Parathyroid adenoma (tissue), 2 donors: Measurements from ENCODE around the gene SIGLEC10.
A peak's percentile ranks its signal among the peaks of the same experiment; 100 is the strongest.
"Not testable (repeated sequence)": the region's sequence is repeated elsewhere in the genome, so short reads cannot be mapped to it uniquely, and the experiment has no call there.

Experiments
- H2AFZ ChIP-seq: fragments of 300-600 bp; sonication (generic); one replicate; pipeline ENCODE4 v1.7.0; 2017; ENCODE audit warnings: antibody characterized with exemption, mild to moderate bottlenecking
- H3K27ac ChIP-seq: fragments of 300-600 bp; sonication (generic); one replicate; pipeline ENCODE4 v1.7.0; 2017
- H3K27me3 ChIP-seq: fragments of 300-600 bp; sonication (generic); one replicate; pipeline ENCODE4 v1.7.0; 2017; ENCODE audit warnings: low read length; ENCODE audit not compliant: control insufficient read depth, insufficient read depth
- H3K36me3 ChIP-seq: fragments of 300-600 bp; sonication (generic); one replicate; pipeline ENCODE4 v1.7.0; 2017; ENCODE audit warnings: low read length; ENCODE audit not compliant: control insufficient read depth, insufficient read depth
- H3K4me1 ChIP-seq: fragments of 300-600 bp; sonication (generic); one replicate; pipeline ENCODE4 v1.7.0; 2017; ENCODE audit warnings: control low read depth
- H3K4me2 ChIP-seq: fragments of 300-600 bp; sonication (generic); one replicate; pipeline ENCODE4 v1.7.0; 2017; ENCODE audit warnings: low read length
- H3K4me3 ChIP-seq: fragments of 300-600 bp; sonication (generic); one replicate; pipeline ENCODE4 v1.7.0; 2017; ENCODE audit warnings: low read depth, low read length
- H3K79me2 ChIP-seq: fragments of 300-600 bp; sonication (generic); one replicate; pipeline ENCODE4 v1.7.0; 2017; ENCODE audit warnings: control low read depth
- H3K9ac ChIP-seq: fragments of 300-600 bp; sonication (generic); one replicate; pipeline ENCODE4 v1.7.0; 2017; ENCODE audit warnings: mild to moderate bottlenecking
- H3K9me3 ChIP-seq: fragments of 300-600 bp; sonication (generic); one replicate; pipeline ENCODE4 v1.7.0; 2017; ENCODE audit warnings: low read length; ENCODE audit not compliant: control insufficient read depth
- TF ChIP-seq, protein P1 (sequence below): fragments of 300-600 bp; sonication (generic); IDR thresholded peaks from one replicate; pipeline ENCODE4 v1.7.0; 2017; ENCODE audit warnings: antibody characterized with exemption, mild to moderate bottlenecking
- donor health status: primary hyperparathyroidism.

Gene SIGLEC10

GRCh38 chr19:51448011-51448410, 30.6 kb upstream of the SIGLEC10 start:
- Histone ChIP-seq H3K9ac (no peak overlapping the region), H2AFZ (no peak overlapping the region), H3K36me3 (no peaks in the 10 kb centered on the region), H3K27me3 (no peaks in the 10 kb centered on the region), H3K27ac (no peak overlapping the region), H3K9me3 (no peaks in the 10 kb centered on the region), H3K79me2 (no peaks in the 10 kb centered on the region), H3K4me3 (no peak overlapping the region), H3K4me1 (no peaks in the 10 kb centered on the region), H3K4me2 (no peak overlapping the region)
- TF ChIP-seq, protein P1, sequence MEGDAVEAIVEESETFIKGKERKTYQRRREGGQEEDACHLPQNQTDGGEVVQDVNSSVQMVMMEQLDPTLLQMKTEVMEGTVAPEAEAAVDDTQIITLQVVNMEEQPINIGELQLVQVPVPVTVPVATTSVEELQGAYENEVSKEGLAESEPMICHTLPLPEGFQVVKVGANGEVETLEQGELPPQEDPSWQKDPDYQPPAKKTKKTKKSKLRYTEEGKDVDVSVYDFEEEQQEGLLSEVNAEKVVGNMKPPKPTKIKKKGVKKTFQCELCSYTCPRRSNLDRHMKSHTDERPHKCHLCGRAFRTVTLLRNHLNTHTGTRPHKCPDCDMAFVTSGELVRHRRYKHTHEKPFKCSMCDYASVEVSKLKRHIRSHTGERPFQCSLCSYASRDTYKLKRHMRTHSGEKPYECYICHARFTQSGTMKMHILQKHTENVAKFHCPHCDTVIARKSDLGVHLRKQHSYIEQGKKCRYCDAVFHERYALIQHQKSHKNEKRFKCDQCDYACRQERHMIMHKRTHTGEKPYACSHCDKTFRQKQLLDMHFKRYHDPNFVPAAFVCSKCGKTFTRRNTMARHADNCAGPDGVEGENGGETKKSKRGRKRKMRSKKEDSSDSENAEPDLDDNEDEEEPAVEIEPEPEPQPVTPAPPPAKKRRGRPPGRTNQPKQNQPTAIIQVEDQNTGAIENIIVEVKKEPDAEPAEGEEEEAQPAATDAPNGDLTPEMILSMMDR, result no peak

DNA sequence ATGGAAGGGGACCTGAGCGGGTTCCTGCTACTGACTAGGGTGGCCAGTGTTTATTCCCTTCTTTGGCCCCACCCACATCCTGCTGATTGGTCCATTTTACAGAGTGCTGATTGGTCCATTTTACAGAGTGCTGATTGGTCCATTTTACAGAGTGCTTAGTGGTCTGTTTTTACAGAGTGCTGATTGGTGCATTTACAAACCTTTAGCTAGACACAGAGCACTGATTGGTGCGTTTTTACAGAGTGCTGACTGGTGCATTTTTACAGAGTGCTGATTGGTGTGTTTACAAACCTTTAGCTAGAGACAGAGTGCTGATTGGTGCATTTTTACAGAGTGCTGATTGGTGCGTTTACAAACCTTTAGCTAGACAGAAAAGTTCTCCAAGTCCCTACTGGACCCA, 30.1 kb upstream of the SIGLEC10 start:
- not testable (repeated sequence) for H2AFZ ChIP-seq, H3K4me2 ChIP-seq, H3K27ac ChIP-seq, H3K27me3 ChIP-seq, H3K79me2 ChIP-seq, H3K4me1 ChIP-seq, H3K9me3 ChIP-seq, H3K9ac ChIP-seq, H3K4me3 ChIP-seq, H3K36me3 ChIP-seq

DNA sequence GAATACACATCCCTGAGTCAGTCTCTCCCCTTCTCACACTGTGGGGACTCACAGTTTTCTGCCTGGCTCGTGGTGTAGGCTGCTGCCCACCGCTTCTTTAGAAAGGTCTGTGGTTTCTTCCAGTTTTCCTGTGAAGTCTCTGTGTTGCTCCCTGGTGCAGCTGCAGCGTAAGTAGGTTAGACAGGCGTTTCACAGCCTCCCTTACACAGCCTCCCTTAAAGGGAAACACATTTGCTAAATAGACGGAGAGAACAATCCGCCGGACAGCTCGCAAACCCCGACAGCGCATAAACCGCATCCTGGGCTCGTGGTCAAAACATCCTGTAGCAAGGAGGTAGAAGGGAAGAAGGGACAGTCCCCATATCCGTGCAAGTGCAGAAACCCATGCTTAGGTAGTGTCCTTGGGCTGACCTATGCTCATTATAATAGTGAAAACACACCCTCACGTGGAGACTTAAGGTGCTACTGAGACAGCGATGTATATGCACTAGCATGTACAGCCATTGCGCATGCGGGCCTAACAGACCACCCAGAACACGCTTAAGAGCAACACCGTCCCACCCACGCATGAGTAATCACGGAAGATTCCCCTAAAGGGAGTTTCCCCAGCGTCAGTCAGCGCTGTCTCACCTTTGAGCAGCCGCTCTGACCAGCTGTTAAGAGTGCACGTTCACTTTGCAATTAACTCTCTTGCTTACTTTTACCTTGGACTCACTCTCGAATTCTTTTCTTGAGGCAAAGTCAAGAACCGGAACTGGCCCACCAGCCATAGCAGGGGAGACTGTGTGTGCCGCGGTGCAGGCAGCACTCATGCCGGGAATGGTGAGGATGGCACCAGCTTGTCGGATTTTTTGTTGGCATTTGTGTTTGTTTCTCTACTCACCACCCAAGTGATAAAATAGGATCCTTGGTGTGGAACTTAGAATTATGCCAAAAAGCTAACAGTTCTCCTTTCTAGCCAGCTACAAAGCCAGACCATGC, 24.3 kb upstream of the SIGLEC10 start:
- Histone ChIP-seq H3K79me2 (no peaks in the 10 kb centered on the region), H2AFZ (peak overlapping the region; percentile 47), H3K36me3 (no peaks in the 10 kb centered on the region), H3K27ac (no peak overlapping the region), H3K4me1 (no peaks in the 10 kb centered on the region), H3K4me3 (no peak overlapping the region), H3K9ac (no peak overlapping the region), H3K27me3 (no peaks in the 10 kb centered on the region), H3K9me3 (no peaks in the 10 kb centered on the region), H3K4me2 (no peak overlapping the region)
- TF ChIP-seq, protein P1, result no peak

DNA sequence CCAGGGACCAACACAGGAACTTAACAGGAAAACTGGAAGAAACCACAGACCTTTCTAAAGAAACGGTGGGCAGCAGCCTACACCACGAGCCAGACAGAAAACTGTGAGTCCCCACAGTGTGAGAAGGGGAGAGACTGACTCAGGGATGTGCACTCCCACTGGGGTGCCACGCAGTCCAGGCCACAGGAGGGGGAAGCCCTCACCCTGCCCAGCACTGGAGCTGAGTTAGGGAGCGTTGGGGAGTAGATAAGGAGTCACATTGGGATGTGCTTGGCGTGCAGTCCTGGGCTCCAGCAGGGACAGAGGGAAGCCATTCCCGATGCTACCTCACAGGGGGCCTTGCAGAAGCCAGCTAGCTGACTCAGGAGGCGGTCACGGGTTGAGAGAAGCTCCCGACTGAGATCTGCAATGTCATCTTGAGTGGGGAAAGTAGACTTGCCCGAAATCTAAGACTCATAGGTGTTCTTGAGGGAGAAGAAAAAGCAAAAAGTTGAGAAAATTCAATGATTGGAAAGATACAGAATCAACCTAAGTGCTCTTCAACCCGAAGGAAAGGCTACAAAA, 23.5 kb upstream of the SIGLEC10 start:
- Histone ChIP-seq H3K4me3 (no peak overlapping the region), H3K4me2 (no peak overlapping the region), H3K27me3 (no peaks in the 10 kb centered on the region), H3K36me3 (no peaks in the 10 kb centered on the region), H3K9me3 (no peaks in the 10 kb centered on the region), H2AFZ (peak overlapping the region; percentile 47), H3K4me1 (no peaks in the 10 kb centered on the region), H3K79me2 (no peaks in the 10 kb centered on the region), H3K27ac (no peak overlapping the region), H3K9ac (no peak overlapping the region)
- TF ChIP-seq, protein P1, result no peak

- Histone ChIP-seq H3K79me2 (no peaks in the 10 kb centered on the region), H3K4me3 (no peak overlapping the region), H3K4me1 (no peaks in the 10 kb centered on the region), H3K27ac (no peak overlapping the region), H3K27me3 (no peaks in the 10 kb centered on the region), H3K4me2 (no peak overlapping the region), H2AFZ (no peak overlapping the region), H3K36me3 (no peaks in the 10 kb centered on the region), H3K9me3 (no peaks in the 10 kb centered on the region), H3K9ac (no peak overlapping the region)
- TF ChIP-seq, protein P1, result no peak
Observed at GRCh38 chr19:51440052-51440451, 22.6 kb upstream of the SIGLEC10 start.
